Sigmoid colon (tissue), 4 donors: ENCODE measurements around the gene SUGCT.

Source experiments
- CTCF ChIP-seq, 4 experiments: fragments of 450-650 bp in 3 of 4; fragments of 200-600 bp in 1 of 4; IDR thresholded peaks; one replicate each; pipeline ENCODE4 v1.5.1; 2016 to 2019; ENCODE audit warnings: antibody characterized with exemption in 4 of 4, mild to moderate bottlenecking in 3 of 4, moderate library complexity in 2 of 4
- EP300 ChIP-seq, 4 donors: sonication (generic); formaldehyde crosslinking; IDR thresholded peaks; one replicate each; pipeline ENCODE4 v1.6.1; 2017; ENCODE audit warnings: antibody characterized with exemption in 4 of 4
- POLR2A ChIP-seq, 2 donors: fragments of 450-650 bp; IDR thresholded peaks; one replicate each; pipeline ENCODE4 v1.6.1; 2016; ENCODE audit warnings: antibody characterized with exemption in 2 of 2, mild to moderate bottlenecking in 2 of 2, moderate library complexity in 2 of 2

GRCh38 chr7:40350100-40350499 lies 215.3 kb downstream of the SUGCT start:
- TF ChIP-seq POLR2A (IDR thresholded peaks at IDR 0.05) (no peak), CTCF (IDR thresholded peaks at IDR 0.05) (no peak), EP300 (IDR thresholded peaks at IDR 0.05) (no peak)
